ENCODE data around the gene AGAP1. TPM values are rescaled to one million over a fixed set of nuclear protein-coding genes. Genes with fewer than 3 reads are reported as not detected.
"Not testable (repeated sequence)": the region's sequence is repeated elsewhere in the genome, so short reads cannot be mapped to it uniquely, and the experiment has no call there.

The AGAP1 gene
- total RNA-seq, 1 donor from 2014 or later, result 44.7 TPM

- no peak for DNase-seq (ENCODE audit: low spot score)
Measured at GRCh38 chr2:235591231-235591730, 97.4 kb downstream of the AGAP1 start.

- no peak for DNase-seq (ENCODE audit: low spot score)
Measured at GRCh38 chr2:235591921-235592320, 98.1 kb downstream of the AGAP1 start.

GRCh38 chr2:235592430-235592829 is 98.6 kb downstream of the AGAP1 start:
- DNase-seq (ENCODE audit: low spot score), result no peak

GRCh38 chr2:235592836-235593235 is 99.0 kb downstream of the AGAP1 start:
- DNase-seq (ENCODE audit: low spot score), result no peak

GRCh38 chr2:235594041-235594440 is 100.2 kb downstream of the AGAP1 start:
- DNase-seq (ENCODE audit: low spot score), result no peak

GRCh38 chr2:235594964-235595363 is 101.1 kb downstream of the AGAP1 start:
- DNase-seq (ENCODE audit: low spot score), result no peak

- DNase-seq (ENCODE audit: low spot score), result peak; percentile 68
Measured at GRCh38 chr2:235595422-235596010, 101.7 kb downstream of the AGAP1 start.

GRCh38 chr2:235596272-235596671 is 102.4 kb downstream of the AGAP1 start:
- DNase-seq (ENCODE audit: low spot score), result no peak

GRCh38 chr2:235597081-235597615 is 103.3 kb downstream of the AGAP1 start:
- DNase-seq (ENCODE audit: low spot score), result no peak

GRCh38 chr2:235598026-235598425 is 104.2 kb downstream of the AGAP1 start:
- DNase-seq (ENCODE audit: low spot score), result no peak

GRCh38 chr2:235598532-235599531 is 105.0 kb downstream of the AGAP1 start:
- DNase-seq (ENCODE audit: low spot score), result no peak

- no peak for DNase-seq (ENCODE audit: low spot score)
Measured at GRCh38 chr2:235599596-235600338, 105.9 kb downstream of the AGAP1 start.

GRCh38 chr2:235600406-235600805 is 106.6 kb downstream of the AGAP1 start:
- no peak for DNase-seq (ENCODE audit: low spot score)

GRCh38 chr2:235600926-235601325 is 107.1 kb downstream of the AGAP1 start:
- no peak for DNase-seq (ENCODE audit: low spot score)

GRCh38 chr2:235601960-235602704 is 108.3 kb downstream of the AGAP1 start:
- DNase-seq (ENCODE audit: low spot score), result no peak

GRCh38 chr2:235602971-235603370 is 109.1 kb downstream of the AGAP1 start:
- DNase-seq (ENCODE audit: low spot score), result not testable (repeated sequence)

- no peak for DNase-seq (ENCODE audit: low spot score)
Measured at GRCh38 chr2:235603659-235604058, 109.8 kb downstream of the AGAP1 start.

- peak; percentile 67 for DNase-seq (ENCODE audit: low spot score)
Measured at GRCh38 chr2:235605312-235606003, 111.6 kb downstream of the AGAP1 start.

- no peak for DNase-seq (ENCODE audit: low spot score)
Measured at GRCh38 chr2:235606004-235606715, 112.3 kb downstream of the AGAP1 start.

Data from mucosa of gallbladder (tissue), 1 donor.